ENCODE data around the gene GPRIN1.

DNA sequence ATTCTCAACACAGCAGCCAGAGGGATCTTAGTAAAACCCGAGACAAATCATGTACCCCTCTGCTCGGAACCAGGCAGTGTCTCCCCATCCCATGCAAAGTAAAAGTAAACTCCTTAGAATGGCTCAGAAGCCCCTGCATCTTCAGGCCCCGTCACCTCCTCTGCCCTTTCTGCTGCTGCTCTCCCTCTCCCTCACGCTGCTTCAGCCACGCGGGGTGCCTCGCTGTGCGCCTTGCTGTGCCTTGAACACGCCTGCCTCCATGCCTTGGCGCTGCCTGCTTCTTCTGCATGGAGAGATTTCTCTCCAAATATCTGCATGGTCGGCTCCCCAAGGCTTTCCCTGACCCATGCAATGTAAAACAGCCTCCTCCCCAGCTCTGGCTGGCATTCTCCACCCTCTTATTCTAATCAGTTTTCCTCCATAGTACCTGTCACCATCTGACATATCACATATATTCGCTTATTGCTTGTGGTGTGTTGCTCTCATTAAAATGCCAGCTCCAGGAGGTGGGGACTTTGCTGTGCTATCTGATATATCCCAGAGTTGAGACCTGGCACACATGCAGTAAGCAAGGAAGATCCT is 8.0 kb downstream of the GPRIN1 start:
- TF ChIP-seq, protein P1, sequence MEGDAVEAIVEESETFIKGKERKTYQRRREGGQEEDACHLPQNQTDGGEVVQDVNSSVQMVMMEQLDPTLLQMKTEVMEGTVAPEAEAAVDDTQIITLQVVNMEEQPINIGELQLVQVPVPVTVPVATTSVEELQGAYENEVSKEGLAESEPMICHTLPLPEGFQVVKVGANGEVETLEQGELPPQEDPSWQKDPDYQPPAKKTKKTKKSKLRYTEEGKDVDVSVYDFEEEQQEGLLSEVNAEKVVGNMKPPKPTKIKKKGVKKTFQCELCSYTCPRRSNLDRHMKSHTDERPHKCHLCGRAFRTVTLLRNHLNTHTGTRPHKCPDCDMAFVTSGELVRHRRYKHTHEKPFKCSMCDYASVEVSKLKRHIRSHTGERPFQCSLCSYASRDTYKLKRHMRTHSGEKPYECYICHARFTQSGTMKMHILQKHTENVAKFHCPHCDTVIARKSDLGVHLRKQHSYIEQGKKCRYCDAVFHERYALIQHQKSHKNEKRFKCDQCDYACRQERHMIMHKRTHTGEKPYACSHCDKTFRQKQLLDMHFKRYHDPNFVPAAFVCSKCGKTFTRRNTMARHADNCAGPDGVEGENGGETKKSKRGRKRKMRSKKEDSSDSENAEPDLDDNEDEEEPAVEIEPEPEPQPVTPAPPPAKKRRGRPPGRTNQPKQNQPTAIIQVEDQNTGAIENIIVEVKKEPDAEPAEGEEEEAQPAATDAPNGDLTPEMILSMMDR (IDR thresholded peaks at IDR 0.05) = no peak
- no peak for TF ChIP-seq POLR2A (IDR thresholded peaks at IDR 0.05)

All from thyroid gland (tissue), 4 donors.